ENCODE data around the gene FBLN2. TPM values are rescaled to one million over a fixed set of nuclear protein-coding genes. Genes with fewer than 3 reads are reported as not detected.

Gene FBLN2
- total and polyA plus RNA-seq, 3 experiments from 2014 or later = 0.09 to 3.2 (median 0.18) TPM

DNA sequence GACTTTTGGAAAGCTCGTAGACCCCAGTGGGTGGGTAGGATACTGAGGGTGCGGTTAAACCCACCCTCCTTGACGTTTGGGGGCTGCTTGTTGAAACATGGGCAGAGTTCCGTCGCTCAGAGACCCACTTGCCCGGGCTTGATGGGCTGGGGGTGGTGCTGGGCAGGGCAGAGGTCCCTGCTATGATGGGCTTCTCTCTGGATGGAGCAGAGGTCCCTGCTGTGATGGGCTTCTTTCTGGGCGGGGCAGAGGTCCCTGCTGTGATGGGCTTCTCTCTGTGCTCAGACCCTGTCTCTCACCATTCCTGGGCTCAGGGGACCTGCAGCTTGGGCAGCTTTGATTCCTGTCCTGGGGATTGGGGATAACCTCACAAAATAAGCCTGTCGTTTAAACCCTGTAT is 45.2 kb downstream of the FBLN2 start:
- H3K9me3 Mint-ChIP-seq = no peaks in the 10 kb centered on the region
- H3K27me3 Mint-ChIP-seq = peaks cover 12 to 37% of the 10 kb centered on the region in 2 donors
- H3K36me3 ChIP-seq (ENCODE audit: insufficient read depth, low read length) = no peaks in the 10 kb centered on the region
- no peaks in the 10 kb centered on the region for H3K4me1 Mint-ChIP-seq
- H3K4me1 ChIP-seq (ENCODE audit: insufficient read depth, low read length) = no peaks in the 10 kb centered on the region
- CTCF ChIA-PET = no interaction called here
- no peaks in the 10 kb centered on the region for H3K9me3 ChIP-seq (ENCODE audit: low read length)
- POLR2A ChIA-PET = no interaction called here
- H3K27ac ChIP-seq (ENCODE audit: low read depth, low read length) = no peak overlapping the region
- no peak overlapping the region for H3K27ac Mint-ChIP-seq
- H3K4me3 ChIP-seq (ENCODE audit: low read length) = no peak overlapping the region
- DNase-seq = no peak
- no peaks in the 10 kb centered on the region for H3K27me3 ChIP-seq (ENCODE audit: insufficient read depth, low read length, poor library complexity, severe bottlenecking)
- H3K36me3 Mint-ChIP-seq = no peaks in the 10 kb centered on the region
- H3K4me3 Mint-ChIP-seq = no peak overlapping the region

DNA sequence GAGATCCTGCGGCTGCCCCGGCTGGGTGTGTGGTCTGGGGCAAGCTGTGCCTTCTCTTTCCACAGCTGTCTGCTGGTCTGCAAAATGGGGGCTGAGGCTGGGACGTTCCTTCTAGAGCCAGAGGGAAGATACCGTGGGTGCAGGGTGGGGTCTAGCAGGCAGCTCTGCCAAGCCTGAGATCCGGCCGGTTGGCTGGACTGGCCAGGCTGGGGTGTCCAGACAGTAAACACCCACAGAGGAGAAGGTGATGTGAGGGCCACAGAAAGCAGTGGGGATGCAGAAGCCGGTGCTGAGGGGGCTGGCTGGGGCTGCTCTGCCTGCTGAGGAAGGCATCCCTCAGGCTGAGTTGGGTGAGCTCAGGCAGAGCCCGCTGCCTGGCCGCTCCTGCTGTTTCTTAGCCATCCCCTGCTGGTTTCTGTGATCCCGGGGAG is 46.1 kb downstream of the FBLN2 start:
- H3K27ac ChIP-seq (ENCODE audit: low read depth, low read length) = no peak overlapping the region
- Mint-ChIP-seq H3K9me3 (no peaks in the 10 kb centered on the region), H3K36me3 (no peaks in the 10 kb centered on the region), H3K4me3 (no peak overlapping the region), H3K4me1 (no peaks in the 10 kb centered on the region), H3K27ac (no peak overlapping the region), H3K27me3 (peaks cover 12 to 39% of the 10 kb centered on the region in 2 donors)
- H3K9me3 ChIP-seq (ENCODE audit: low read length) = no peaks in the 10 kb centered on the region
- no peak overlapping the region for H3K4me3 ChIP-seq (ENCODE audit: low read length)
- H3K27me3 ChIP-seq (ENCODE audit: insufficient read depth, low read length, poor library complexity, severe bottlenecking) = no peaks in the 10 kb centered on the region
- no peaks in the 10 kb centered on the region for H3K4me1 ChIP-seq (ENCODE audit: insufficient read depth, low read length)
- ChIA-PET CTCF (no interaction called here), POLR2A (no interaction called here)
- H3K36me3 ChIP-seq (ENCODE audit: insufficient read depth, low read length) = no peaks in the 10 kb centered on the region
- DNase-seq = no peak

DNA sequence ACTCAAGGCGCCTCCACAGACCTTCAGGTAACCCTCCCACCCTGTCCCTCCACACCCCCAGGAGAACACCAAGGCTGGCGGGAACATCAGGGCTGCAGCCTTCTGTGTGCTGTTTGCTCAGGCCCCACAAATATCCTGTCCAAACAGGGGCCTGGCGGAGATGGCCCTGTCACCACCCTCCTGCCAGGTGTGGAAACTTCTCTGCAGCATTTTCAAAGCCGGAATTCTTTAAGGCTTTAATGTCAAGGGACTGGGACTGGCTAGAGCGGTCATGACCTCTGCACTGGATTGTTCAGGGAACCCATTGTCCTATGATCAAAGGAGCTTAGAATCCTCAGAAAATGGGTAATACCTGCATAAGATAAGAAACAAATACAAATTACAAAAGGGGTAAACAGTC is 46.6 kb downstream of the FBLN2 start:
- Histone ChIP-seq H3K27ac (ENCODE audit: low read depth, low read length) (no peak overlapping the region), H3K36me3 (ENCODE audit: insufficient read depth, low read length) (no peaks in the 10 kb centered on the region), H3K4me3 (ENCODE audit: low read length) (no peak overlapping the region), H3K4me1 (ENCODE audit: insufficient read depth, low read length) (no peaks in the 10 kb centered on the region), H3K9me3 (ENCODE audit: low read length) (no peaks in the 10 kb centered on the region), H3K27me3 (ENCODE audit: insufficient read depth, low read length, poor library complexity, severe bottlenecking) (no peaks in the 10 kb centered on the region)
- Mint-ChIP-seq H3K9me3 (no peaks in the 10 kb centered on the region), H3K27ac (peak overlapping the region in 1 of 8 donors; percentile 63), H3K4me1 (no peaks in the 10 kb centered on the region), H3K27me3 (peaks cover 12 to 39% of the 10 kb centered on the region in 2 donors), H3K4me3 (no peak overlapping the region), H3K36me3 (no peaks in the 10 kb centered on the region)
- ChIA-PET CTCF (no interaction called here), POLR2A (no interaction called here)
- DNase-seq = no peak

DNA sequence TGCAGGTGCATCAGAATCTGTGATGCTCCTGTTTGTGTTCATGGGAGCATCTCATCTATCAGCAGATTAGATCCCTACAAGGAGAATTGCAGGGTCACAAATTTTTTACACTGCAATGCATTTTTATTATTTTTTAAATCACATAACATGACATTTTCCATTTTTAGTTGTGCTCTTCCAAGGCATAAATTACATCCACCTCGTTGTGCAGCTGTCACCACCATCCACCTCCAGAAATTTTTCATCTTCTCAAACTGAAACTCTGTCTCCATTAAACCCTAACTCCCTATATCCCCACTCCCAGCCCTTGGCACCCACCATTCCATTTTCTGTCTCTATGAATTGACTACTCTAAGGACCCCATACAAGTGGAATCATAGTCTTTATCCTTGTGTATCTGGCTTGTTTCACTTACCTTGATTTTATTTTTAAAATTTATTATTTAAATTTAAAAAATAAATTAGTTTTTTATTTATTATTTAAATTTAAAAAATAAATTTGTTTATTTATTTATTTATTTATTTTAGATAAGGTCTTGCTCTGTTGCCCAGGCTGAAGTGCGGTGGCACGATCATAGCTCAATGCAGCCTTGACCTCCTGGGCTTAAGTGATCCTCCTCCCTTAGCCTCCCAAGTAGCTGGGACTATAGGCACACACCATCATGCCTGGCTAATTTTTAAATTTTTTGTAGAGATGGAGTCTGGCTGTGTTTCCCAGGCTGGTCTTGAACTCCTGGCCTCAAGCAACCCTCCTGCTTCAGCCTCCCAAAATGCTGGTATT is 47.7 kb downstream of the FBLN2 start:
- H3K27me3 ChIP-seq (ENCODE audit: insufficient read depth, low read length, poor library complexity, severe bottlenecking) = no peaks in the 10 kb centered on the region
- DNase-seq = no peak
- Mint-ChIP-seq H3K27ac (no peak overlapping the region), H3K9me3 (no peaks in the 10 kb centered on the region), H3K4me1 (no peaks in the 10 kb centered on the region), H3K4me3 (no peak overlapping the region), H3K36me3 (no peaks in the 10 kb centered on the region), H3K27me3 (peaks cover 12 to 39% of the 10 kb centered on the region in 2 donors)
- H3K36me3 ChIP-seq (ENCODE audit: insufficient read depth, low read length) = no peaks in the 10 kb centered on the region
- POLR2A ChIA-PET = no interaction called here
- no peak overlapping the region for H3K27ac ChIP-seq (ENCODE audit: low read depth, low read length)
- H3K9me3 ChIP-seq (ENCODE audit: low read length) = no peaks in the 10 kb centered on the region
- CTCF ChIA-PET = no interaction called here
- H3K4me3 ChIP-seq (ENCODE audit: low read length) = no peak overlapping the region
- H3K4me1 ChIP-seq (ENCODE audit: insufficient read depth, low read length) = no peaks in the 10 kb centered on the region

DNA sequence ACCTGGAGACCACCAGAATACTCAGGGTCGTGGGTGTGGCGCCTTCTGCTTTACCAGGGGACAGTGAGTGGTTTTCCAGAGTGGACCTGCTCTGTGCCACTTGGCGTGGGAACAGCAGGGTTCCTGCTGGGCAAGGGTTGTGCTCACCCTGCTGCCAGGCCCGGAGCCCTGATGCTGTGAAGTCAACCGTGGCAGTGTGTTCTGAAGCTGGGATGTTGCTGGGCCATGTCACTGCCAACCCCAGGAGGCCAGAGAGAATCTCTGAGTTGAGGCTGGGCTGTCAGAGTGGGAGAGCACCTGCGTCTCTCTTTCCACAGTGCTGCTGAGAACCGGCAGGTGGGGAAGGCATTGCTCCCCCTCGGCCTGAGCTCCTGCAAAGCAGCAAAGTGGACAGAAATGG is 48.7 kb downstream of the FBLN2 start:
- H3K27me3 ChIP-seq (ENCODE audit: insufficient read depth, low read length, poor library complexity, severe bottlenecking) = no peaks in the 10 kb centered on the region
- POLR2A ChIA-PET = no interaction called here

DNA sequence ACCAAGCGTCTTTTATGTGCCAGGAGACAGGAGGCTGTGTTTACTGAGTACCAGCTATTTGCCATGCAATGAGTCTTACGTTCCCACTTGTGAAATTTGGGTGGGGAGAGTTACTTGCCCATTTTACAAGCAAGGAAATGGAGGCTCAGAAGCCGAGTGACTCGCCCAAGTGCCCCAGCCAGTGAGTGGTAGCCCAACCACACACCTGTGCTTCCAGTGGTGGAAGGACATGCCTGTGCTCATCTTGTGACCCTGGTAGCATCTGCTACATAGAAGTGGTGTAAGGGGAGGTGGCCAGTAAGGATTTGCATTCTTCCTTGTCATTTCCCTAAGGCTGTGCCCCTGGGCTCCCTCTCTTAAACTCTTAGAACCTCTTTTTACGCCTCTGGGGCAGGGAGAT is 49.3 kb downstream of the FBLN2 start:
- no peak for DNase-seq
- H3K4me3 Mint-ChIP-seq = no peak overlapping the region
- Histone ChIP-seq H3K9me3 (ENCODE audit: low read length) (no peaks in the 10 kb centered on the region), H3K27me3 (ENCODE audit: insufficient read depth, low read length, poor library complexity, severe bottlenecking) (no peaks in the 10 kb centered on the region), H3K36me3 (ENCODE audit: insufficient read depth, low read length) (no peaks in the 10 kb centered on the region), H3K4me3 (ENCODE audit: low read length) (no peak overlapping the region), H3K27ac (ENCODE audit: low read depth, low read length) (no peak overlapping the region), H3K4me1 (ENCODE audit: insufficient read depth, low read length) (no peaks in the 10 kb centered on the region)
- H3K27ac Mint-ChIP-seq = no peak overlapping the region
- peaks cover 12 to 39% of the 10 kb centered on the region in 2 donors for H3K27me3 Mint-ChIP-seq
- POLR2A ChIA-PET = no interaction called here
- H3K9me3 Mint-ChIP-seq = no peaks in the 10 kb centered on the region
- CTCF ChIA-PET = no interaction called here
- H3K4me1 Mint-ChIP-seq = no peaks in the 10 kb centered on the region
- H3K36me3 Mint-ChIP-seq = no peaks in the 10 kb centered on the region

More for the DNA sequence above, 48.7 kb downstream of the FBLN2 start:
- Mint-ChIP-seq H3K36me3 (no peaks in the 10 kb centered on the region), H3K27ac (no peak overlapping the region), H3K4me3 (no peak overlapping the region), H3K27me3 (peaks cover 12 to 39% of the 10 kb centered on the region in 2 donors), H3K4me1 (no peaks in the 10 kb centered on the region), H3K9me3 (no peaks in the 10 kb centered on the region)
- Histone ChIP-seq H3K9me3 (ENCODE audit: low read length) (no peaks in the 10 kb centered on the region), H3K4me1 (ENCODE audit: insufficient read depth, low read length) (no peaks in the 10 kb centered on the region), H3K36me3 (ENCODE audit: insufficient read depth, low read length) (no peaks in the 10 kb centered on the region), H3K27ac (ENCODE audit: low read depth, low read length) (no peak overlapping the region), H3K4me3 (ENCODE audit: low read length) (no peak overlapping the region)
- no peak for DNase-seq
- CTCF ChIA-PET = no interaction called here

DNA sequence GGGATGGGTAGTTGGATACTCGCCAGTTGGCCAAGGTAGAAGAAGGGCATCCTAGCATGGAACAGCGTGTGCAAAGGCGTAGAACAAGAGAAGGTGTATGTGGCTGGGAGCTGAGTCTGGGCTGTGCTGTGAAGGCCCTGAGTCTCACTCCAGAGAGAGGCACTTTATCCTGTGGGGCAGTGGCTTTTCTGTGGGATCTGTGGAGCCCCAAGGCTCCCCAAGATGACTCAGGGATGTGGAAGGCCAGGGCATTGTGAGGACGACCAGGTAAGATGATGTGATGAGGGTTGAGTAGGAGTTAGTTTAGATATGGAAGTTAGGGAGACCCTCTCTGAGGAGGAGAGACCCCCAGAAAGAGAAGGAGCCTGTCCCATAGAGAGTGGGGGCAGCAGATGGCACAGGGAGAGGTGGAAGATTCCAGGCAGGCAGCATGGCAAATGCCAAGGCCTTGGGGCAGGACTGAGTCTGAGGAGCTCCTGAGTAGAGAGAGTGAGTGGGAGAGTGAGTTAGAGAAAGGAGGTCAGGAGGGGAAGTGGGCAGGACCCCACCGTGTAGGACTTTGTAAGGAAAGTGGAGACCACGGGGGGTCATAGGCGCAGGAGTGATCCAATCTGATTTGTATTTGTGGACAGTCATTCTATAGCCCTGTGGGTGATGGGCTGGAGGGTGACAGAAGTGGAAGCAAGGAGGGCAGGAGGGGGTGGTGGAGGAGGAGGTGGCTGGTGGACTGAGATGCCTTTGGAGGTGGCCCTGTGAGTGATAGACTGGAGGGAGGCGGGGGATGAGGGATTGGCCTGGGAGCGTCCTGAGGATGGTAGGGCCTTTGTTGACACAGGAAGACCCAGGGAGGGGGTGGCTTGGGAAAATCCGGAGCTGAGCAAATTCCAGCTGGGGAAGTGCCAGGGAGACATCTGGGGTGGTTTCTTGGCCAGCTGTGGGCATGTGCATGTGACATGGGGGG is 50.3 kb downstream of the FBLN2 start:
- Mint-ChIP-seq H3K4me3 (no peak overlapping the region), H3K9me3 (no peaks in the 10 kb centered on the region), H3K4me1 (no peaks in the 10 kb centered on the region), H3K27me3 (peaks cover 12 to 36% of the 10 kb centered on the region in 2 donors), H3K36me3 (no peaks in the 10 kb centered on the region), H3K27ac (peak overlapping the region in 1 of 8 donors; percentile 26)
- H3K4me1 ChIP-seq (ENCODE audit: insufficient read depth, low read length) = no peaks in the 10 kb centered on the region
- H3K36me3 ChIP-seq (ENCODE audit: insufficient read depth, low read length) = no peaks in the 10 kb centered on the region
- H3K4me3 ChIP-seq (ENCODE audit: low read length) = no peak overlapping the region
- DNase-seq = no peak
- no peaks in the 10 kb centered on the region for H3K27me3 ChIP-seq (ENCODE audit: insufficient read depth, low read length, poor library complexity, severe bottlenecking)
- ChIA-PET POLR2A (no interaction called here), CTCF (no interaction called here)
- no peak overlapping the region for H3K27ac ChIP-seq (ENCODE audit: low read depth, low read length)
- no peaks in the 10 kb centered on the region for H3K9me3 ChIP-seq (ENCODE audit: low read length)

DNA sequence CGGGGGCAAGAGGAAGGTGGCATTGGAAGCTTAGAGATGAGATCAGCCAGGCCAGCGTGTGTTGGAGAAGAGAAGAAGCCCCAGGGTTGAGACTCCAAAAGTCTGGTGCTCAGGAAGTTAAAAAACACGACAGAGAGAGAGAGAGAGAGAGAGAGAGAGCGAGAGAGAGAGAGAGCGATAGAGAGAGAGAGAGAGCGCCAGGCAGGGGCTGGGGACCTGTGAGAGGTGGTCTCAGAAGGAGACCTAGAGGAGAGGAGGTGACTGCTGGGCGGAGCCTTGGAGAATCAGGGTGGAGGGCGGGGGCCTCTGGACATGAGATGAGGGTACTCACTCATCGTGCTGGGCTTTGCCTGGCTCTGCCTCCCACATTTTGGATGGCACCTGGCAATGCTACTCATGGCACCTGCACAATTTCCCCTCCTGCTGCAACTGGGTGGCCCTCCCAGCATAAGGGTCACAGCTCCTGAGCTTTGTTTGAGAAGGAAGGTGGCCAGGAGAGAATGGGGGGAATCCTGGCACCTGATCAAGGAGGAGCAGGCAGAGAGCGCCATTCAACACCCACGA is 51.0 kb downstream of the FBLN2 start:
- Mint-ChIP-seq H3K4me1 (no peaks in the 10 kb centered on the region), H3K4me3 (no peak overlapping the region), H3K27me3 (peaks cover 12 to 36% of the 10 kb centered on the region in 2 donors), H3K9me3 (no peaks in the 10 kb centered on the region), H3K36me3 (no peaks in the 10 kb centered on the region), H3K27ac (peak overlapping the region in 1 of 8 donors; percentile 52)
- CTCF ChIA-PET = no interaction called here
- H3K27me3 ChIP-seq (ENCODE audit: insufficient read depth, low read length, poor library complexity, severe bottlenecking) = no peaks in the 10 kb centered on the region
- H3K27ac ChIP-seq (ENCODE audit: low read depth, low read length) = no peak overlapping the region
- no peaks in the 10 kb centered on the region for H3K4me1 ChIP-seq (ENCODE audit: insufficient read depth, low read length)
- no peak overlapping the region for H3K4me3 ChIP-seq (ENCODE audit: low read length)
- DNase-seq = no peak
- no peaks in the 10 kb centered on the region for H3K36me3 ChIP-seq (ENCODE audit: insufficient read depth, low read length)
- no peaks in the 10 kb centered on the region for H3K9me3 ChIP-seq (ENCODE audit: low read length)
- POLR2A ChIA-PET = no interaction called here

All from CD8-positive, alpha-beta memory T cell (primary cell).